Measurements from ENCODE around the gene TEDC2. TPM values are rescaled to one million over a fixed set of nuclear protein-coding genes. Genes with fewer than 3 reads are reported as not detected.
"Not testable (repeated sequence)": the region's sequence is repeated elsewhere in the genome, so short reads cannot be mapped to it uniquely, and the experiment has no call there.

The TEDC2 gene
- total RNA-seq, 3 donors from 2014 or later, result 0.98 to 1.0 TPM; not detected in 1

DNA sequence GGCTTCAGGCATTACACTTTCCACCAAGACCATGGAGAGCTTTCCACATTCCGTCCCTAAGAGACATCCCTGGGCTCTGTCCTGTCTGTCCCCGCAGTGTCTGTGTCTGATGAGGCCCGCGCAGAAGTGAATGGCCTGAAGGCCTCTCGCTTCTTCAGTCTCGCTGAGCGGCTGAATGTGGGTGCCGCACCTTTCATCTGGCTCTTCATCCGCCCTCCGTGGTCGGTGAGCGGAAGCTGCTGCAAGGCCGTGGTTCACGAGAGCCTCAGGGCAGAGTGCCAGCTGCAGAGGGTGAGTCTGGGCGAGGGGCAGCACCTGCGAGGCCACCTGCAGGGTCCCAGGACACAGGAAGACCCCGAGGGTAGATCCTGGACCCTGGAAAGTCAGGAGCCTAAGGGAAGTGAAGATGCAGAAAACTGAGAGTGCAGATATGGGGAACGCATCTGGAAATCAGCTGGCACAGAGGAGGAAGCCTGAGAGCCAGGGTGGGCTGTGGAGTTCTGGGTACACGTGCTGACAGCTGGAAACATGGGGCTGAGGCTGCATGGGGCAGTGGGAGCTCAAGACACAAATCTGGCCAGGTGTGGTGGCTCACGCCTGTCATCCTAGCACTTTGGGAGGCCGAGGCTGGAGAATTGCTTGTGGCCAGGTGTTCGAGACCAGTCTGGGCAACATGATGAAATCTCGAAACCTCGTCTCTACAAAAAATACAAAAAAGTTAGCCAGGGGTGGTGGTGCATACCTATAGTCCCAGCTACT lies 22.7 kb upstream of the TEDC2 start:
- no peaks in the 10 kb centered on the region for H3K4me1 ChIP-seq
- H3K9me3 ChIP-seq, result no peaks in the 10 kb centered on the region
- intact Hi-C loops (cut with DNase I; ENCODE audit: low total_unique reads), result no loop called here
- H3K27me3 ChIP-seq, result no peaks in the 10 kb centered on the region
- no peaks in the 10 kb centered on the region for H3K36me3 ChIP-seq
- no peak for DNase-seq (ENCODE audit: low spot score in 2 of 2)
- TF ChIP-seq POLR2AphosphoS5 (IDR thresholded peaks at IDR 0.05), result no peak
- TF ChIP-seq POLR2A (IDR thresholded peaks at IDR 0.05), result no peak
- TF ChIP-seq, protein P1, sequence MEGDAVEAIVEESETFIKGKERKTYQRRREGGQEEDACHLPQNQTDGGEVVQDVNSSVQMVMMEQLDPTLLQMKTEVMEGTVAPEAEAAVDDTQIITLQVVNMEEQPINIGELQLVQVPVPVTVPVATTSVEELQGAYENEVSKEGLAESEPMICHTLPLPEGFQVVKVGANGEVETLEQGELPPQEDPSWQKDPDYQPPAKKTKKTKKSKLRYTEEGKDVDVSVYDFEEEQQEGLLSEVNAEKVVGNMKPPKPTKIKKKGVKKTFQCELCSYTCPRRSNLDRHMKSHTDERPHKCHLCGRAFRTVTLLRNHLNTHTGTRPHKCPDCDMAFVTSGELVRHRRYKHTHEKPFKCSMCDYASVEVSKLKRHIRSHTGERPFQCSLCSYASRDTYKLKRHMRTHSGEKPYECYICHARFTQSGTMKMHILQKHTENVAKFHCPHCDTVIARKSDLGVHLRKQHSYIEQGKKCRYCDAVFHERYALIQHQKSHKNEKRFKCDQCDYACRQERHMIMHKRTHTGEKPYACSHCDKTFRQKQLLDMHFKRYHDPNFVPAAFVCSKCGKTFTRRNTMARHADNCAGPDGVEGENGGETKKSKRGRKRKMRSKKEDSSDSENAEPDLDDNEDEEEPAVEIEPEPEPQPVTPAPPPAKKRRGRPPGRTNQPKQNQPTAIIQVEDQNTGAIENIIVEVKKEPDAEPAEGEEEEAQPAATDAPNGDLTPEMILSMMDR (IDR thresholded peaks at IDR 0.05), result no peak
- no peak overlapping the region for H3K27ac ChIP-seq
- no peak overlapping the region for H3K4me3 ChIP-seq

- H3K36me3 ChIP-seq, result no peaks in the 10 kb centered on the region
- H3K4me3 ChIP-seq, result no peak overlapping the region
- TF ChIP-seq POLR2A (IDR thresholded peaks at IDR 0.05) (no peak), POLR2AphosphoS5 (IDR thresholded peaks at IDR 0.05) (no peak)
- TF ChIP-seq, protein P1 (IDR thresholded peaks at IDR 0.05), result no peak
- H3K27me3 ChIP-seq, result no peaks in the 10 kb centered on the region
- no peaks in the 10 kb centered on the region for H3K9me3 ChIP-seq
- intact Hi-C loops (cut with DNase I; ENCODE audit: low total_unique reads), result no loop called here
- DNase-seq (ENCODE audit: low spot score in 2 of 2), result no peak
- no peaks in the 10 kb centered on the region for H3K4me1 ChIP-seq
- H3K27ac ChIP-seq, result no peak overlapping the region
Observed at GRCh38 chr16:2438121-2438520, 21.8 kb upstream of the TEDC2 start.

GRCh38 chr16:2439598-2439997 lies 20.3 kb upstream of the TEDC2 start:
- no peaks in the 10 kb centered on the region for H3K27me3 ChIP-seq
- no peaks in the 10 kb centered on the region for H3K9me3 ChIP-seq
- no peaks in the 10 kb centered on the region for H3K36me3 ChIP-seq
- intact Hi-C loops (cut with DNase I; ENCODE audit: low total_unique reads), result no loop called here
- no peak overlapping the region for H3K4me3 ChIP-seq
- TF ChIP-seq POLR2A (IDR thresholded peaks at IDR 0.05) (no peak), POLR2AphosphoS5 (IDR thresholded peaks at IDR 0.05) (no peak)
- TF ChIP-seq, protein P1 (IDR thresholded peaks at IDR 0.05), result no peak
- no peak for DNase-seq (ENCODE audit: low spot score in 2 of 2)
- H3K27ac ChIP-seq, result no peak overlapping the region
- H3K4me1 ChIP-seq, result no peaks in the 10 kb centered on the region

DNA sequence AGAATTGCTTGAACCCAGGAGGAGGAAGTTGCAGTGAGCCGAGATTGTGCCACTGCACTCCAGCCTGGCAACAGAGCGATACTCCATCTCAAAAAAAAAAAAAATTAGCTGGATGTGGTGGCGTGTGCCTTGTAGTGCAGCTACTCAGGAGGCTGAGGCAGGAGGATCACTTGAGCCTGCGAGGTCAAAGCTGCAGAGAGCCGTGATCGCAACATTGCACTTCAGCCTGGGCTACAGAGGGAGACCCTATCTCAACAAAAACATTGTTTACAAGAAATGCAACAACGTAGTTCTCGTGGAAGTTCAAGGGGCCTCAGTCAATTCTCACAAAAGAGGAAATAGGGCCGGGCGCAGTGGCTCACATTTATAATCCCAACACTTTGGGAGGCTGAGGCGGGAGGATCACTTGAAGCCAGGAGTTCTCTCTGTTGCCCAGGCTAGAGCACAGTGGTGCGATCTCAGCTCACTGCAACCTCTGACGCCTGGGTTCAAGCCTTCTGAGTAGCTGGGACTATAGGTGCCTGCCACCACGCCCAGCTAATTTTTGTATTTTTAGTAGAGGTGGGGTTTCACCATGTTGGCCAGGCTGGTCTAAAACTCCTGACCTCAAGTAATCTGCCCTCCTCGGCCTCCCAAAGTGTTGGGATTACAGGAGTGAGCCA lies 18.6 kb upstream of the TEDC2 start:
- intact Hi-C loops (cut with DNase I; ENCODE audit: low total_unique reads); H3K4me3 ChIP-seq; DNase-seq (ENCODE audit: low spot score in 2 of 2); H3K4me1 ChIP-seq; H3K27ac ChIP-seq; H3K27me3 ChIP-seq; H3K36me3 ChIP-seq; H3K9me3 ChIP-seq: not testable (repeated sequence)

- intact Hi-C loops (cut with DNase I; ENCODE audit: low total_unique reads), result no loop called here
- Histone ChIP-seq H3K4me3 (no peak overlapping the region), H3K27ac (no peak overlapping the region), H3K36me3 (no peaks in the 10 kb centered on the region), H3K9me3 (no peaks in the 10 kb centered on the region), H3K4me1 (no peaks in the 10 kb centered on the region), H3K27me3 (no peaks in the 10 kb centered on the region)
- TF ChIP-seq, protein P1 (IDR thresholded peaks at IDR 0.05), result no peak
- no peak for TF ChIP-seq POLR2AphosphoS5 (IDR thresholded peaks at IDR 0.05)
- no peak for TF ChIP-seq POLR2A (IDR thresholded peaks at IDR 0.05)
- DNase-seq (ENCODE audit: low spot score in 2 of 2), result no peak
Observed at GRCh38 chr16:2443555-2443954, 16.4 kb upstream of the TEDC2 start.
